Measurements from ENCODE around the gene TNIK. TPM values are rescaled to one million over a fixed set of nuclear protein-coding genes. Genes with fewer than 3 reads are reported as not detected.

Gene TNIK
- total and polyA plus RNA-seq, 10 of the 15 experiments (the other 5 are each of a cell fraction or from before 2014, with no cell fraction given), result 13.9 to 74.3 (median 48.2) TPM

DNA sequence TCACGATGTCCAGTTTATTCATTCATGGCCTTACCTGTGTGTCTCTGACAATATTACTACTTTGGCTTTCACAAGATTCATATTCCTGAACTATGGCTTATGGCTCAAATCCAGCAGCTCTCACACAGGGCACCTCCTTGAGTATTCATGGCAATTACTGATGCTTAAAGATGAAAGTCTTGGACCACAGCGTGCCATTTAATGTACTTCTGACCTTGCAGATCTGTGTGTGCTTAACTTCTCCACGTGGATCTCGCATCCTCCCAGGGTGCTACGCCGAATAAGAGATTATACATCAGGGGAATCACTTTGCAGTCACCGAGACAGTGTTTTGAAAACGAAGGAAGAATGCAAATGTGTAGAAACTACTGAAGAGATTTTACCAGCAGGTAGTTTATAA is 147.5 kb downstream of the TNIK start:
- Histone ChIP-seq H2AFZ (ENCODE audit: control insufficient read depth, low read depth, low read length) (no peak overlapping the region), H3K9ac (ENCODE audit: control insufficient read depth, insufficient read depth, low read length) (no peak overlapping the region), H3K79me2 (ENCODE audit: control insufficient read depth, insufficient read depth, low read length) (peaks cover 91% of the 10 kb centered on the region), H3K4me1 (ENCODE audit: control insufficient read depth, insufficient read depth, low read length) (peaks cover 14% of the 10 kb centered on the region), H3K4me3 (no peak overlapping the region), H3K27me3 (replicated peaks in 1 of 2; ENCODE audit: control insufficient read depth in 2 of 2, insufficient read depth in 2 of 2, low read length in 1 of 2) (no peaks in the 10 kb centered on the region), H4K20me1 (ENCODE audit: control insufficient read depth, insufficient read depth) (no peaks in the 10 kb centered on the region), H3K27ac (ENCODE audit: control insufficient read depth, insufficient read depth) (no peak overlapping the region), H3K36me3 (ENCODE audit: control insufficient read depth in 2 of 2, insufficient read depth in 2 of 2, low read length in 1 of 2) (peaks cover 0 to 10% of the 10 kb centered on the region in 2 experiments; a peak in 1 of 4 replicates), H3K9me3 (replicated peaks; ENCODE audit: control insufficient read depth, insufficient read depth, low read length) (peaks cover 13% of the 10 kb centered on the region; the same call in 2 of the 3 replicates), H3K4me2 (ENCODE audit: control insufficient read depth, insufficient read depth) (no peak overlapping the region)
- DNase-seq (ENCODE audit: low read depth, low spot score) (no peak), ATAC-seq (no peak), FAIRE-seq (peak; percentile 38)
- SMC1A ChIA-PET (ENCODE audit: uncharacterized antibody, unreplicated experiment), result interaction anchor here (0.8 to 8.9 kb wide), 10 partner anchors 8 to 148 kb away, joined by 3 to 70 read pairs (median 4); no protein-coding TSS in a partner anchor
- BruUV-seq (replicated peaks), result no TSS peak
- POLR2A ChIA-PET, result interaction anchor here (0.6 to 1.8 kb wide), 9 partner anchors 8 to 150 kb away, joined by 3 to 10 read pairs (median 3); no protein-coding TSS in a partner anchor
- in situ Hi-C loops (cut with MboI), result no loop called here
- TF ChIP-seq, protein P1, sequence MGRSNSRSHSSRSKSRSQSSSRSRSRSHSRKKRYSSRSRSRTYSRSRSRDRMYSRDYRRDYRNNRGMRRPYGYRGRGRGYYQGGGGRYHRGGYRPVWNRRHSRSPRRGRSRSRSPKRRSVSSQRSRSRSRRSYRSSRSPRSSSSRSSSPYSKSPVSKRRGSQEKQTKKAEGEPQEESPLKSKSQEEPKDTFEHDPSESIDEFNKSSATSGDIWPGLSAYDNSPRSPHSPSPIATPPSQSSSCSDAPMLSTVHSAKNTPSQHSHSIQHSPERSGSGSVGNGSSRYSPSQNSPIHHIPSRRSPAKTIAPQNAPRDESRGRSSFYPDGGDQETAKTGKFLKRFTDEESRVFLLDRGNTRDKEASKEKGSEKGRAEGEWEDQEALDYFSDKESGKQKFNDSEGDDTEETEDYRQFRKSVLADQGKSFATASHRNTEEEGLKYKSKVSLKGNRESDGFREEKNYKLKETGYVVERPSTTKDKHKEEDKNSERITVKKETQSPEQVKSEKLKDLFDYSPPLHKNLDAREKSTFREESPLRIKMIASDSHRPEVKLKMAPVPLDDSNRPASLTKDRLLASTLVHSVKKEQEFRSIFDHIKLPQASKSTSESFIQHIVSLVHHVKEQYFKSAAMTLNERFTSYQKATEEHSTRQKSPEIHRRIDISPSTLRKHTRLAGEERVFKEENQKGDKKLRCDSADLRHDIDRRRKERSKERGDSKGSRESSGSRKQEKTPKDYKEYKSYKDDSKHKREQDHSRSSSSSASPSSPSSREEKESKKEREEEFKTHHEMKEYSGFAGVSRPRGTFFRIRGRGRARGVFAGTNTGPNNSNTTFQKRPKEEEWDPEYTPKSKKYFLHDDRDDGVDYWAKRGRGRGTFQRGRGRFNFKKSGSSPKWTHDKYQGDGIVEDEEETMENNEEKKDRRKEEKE (IDR thresholded peaks at IDR 0.05), result no peak
- TF ChIP-seq, protein P2, sequence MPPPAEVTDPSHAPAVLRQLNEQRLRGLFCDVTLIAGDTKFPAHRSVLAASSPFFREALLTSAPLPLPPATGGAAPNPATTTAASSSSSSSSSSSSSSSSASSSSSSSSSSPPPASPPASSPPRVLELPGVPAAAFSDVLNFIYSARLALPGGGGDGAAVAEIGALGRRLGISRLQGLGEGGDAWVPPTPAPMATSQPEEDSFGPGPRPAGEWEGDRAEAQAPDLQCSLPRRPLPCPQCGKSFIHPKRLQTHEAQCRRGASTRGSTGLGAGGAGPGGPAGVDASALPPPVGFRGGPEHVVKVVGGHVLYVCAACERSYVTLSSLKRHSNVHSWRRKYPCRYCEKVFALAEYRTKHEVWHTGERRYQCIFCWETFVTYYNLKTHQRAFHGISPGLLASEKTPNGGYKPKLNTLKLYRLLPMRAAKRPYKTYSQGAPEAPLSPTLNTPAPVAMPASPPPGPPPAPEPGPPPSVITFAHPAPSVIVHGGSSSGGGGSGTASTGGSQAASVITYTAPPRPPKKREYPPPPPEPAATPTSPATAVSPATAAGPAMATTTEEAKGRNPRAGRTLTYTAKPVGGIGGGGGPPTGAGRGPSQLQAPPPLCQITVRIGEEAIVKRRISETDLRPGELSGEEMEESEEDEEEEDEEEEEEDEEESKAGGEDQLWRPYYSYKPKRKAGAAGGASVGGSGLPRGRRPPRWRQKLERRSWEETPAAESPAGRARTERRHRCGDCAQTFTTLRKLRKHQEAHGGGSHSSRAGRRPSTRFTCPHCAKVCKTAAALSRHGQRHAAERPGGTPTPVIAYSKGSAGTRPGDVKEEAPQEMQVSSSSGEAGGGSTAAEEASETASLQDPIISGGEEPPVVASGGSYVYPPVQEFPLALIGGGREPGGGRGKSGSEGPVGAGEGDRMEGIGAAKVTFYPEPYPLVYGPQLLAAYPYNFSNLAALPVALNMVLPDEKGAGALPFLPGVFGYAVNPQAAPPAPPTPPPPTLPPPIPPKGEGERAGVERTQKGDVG (CRISPR knock-in tag; IDR thresholded peaks at IDR 0.05), result no peak
- no peak for TF ChIP-seq WRNIP1 (IDR thresholded peaks at IDR 0.05; ENCODE audit: borderline replicate concordance, low read depth, low read length)
- TF ChIP-seq, protein P3, sequence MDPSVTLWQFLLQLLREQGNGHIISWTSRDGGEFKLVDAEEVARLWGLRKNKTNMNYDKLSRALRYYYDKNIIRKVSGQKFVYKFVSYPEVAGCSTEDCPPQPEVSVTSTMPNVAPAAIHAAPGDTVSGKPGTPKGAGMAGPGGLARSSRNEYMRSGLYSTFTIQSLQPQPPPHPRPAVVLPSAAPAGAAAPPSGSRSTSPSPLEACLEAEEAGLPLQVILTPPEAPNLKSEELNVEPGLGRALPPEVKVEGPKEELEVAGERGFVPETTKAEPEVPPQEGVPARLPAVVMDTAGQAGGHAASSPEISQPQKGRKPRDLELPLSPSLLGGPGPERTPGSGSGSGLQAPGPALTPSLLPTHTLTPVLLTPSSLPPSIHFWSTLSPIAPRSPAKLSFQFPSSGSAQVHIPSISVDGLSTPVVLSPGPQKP (IDR thresholded peaks at IDR 0.05; ENCODE audit: low read depth, low read length), result no peak
- intact Hi-C loops (cut with micrococcal nuclease; ENCODE audit: unreplicated experiment), result no loop called here
- RAD21 ChIA-PET (ENCODE audit: unreplicated experiment), result interaction anchor here (1.0 to 1.6 kb wide), 4 partner anchors 12 to 139 kb away, joined by 3 to 4 read pairs (median 3); no protein-coding TSS in a partner anchor
- CTCF ChIA-PET, result interaction anchor here (0.8 to 1.3 kb wide), 2 partner anchors 13 to 29 kb away, joined by 3 to 4 read pairs; no protein-coding TSS in a partner anchor
- WGBS (ENCODE audit: insufficient coverage, insufficient replicate concordance, low lambda C conversion rate, missing lambda C conversion rate), result 97% methylated on average over 8 of the region's 8 CpGs

Measured in GM12878 (cell line).